DOHH2 (cell line): Measurements from ENCODE around the gene PCDHB1.
"Not testable (repeated sequence)": the region's sequence is repeated elsewhere in the genome, so short reads cannot be mapped to it uniquely, and the experiment has no call there.

Experiments
- H3F3A ChIP-seq: fragments of 200-600 bp; sonication (generic), shearing (Covaris generic); 2 replicates; pipeline ENCODE4 v1.6.0; 2016; ENCODE audit warnings: antibody characterized with exemption, mild to moderate bottlenecking; ENCODE audit not compliant: control insufficient read depth, insufficient read depth
- H3K27ac ChIP-seq: fragments of 200-600 bp; sonication (generic); 2 replicates; pipeline ENCODE4 v1.5.1; 2014; ENCODE audit warnings: low read depth, mild to moderate bottlenecking, low read length, moderate library complexity
- H3K27me3 ChIP-seq: fragments of 200-600 bp; sonication (generic); 2 replicates; pipeline ENCODE4 v1.6.1; 2014; ENCODE audit warnings: mild to moderate bottlenecking, low read length, mixed read lengths; ENCODE audit not compliant: control insufficient read depth
- H3K36me3 ChIP-seq: fragments of 200-600 bp; sonication (generic); 2 replicates; pipeline ENCODE4 v1.6.1; 2014; ENCODE audit warnings: mild to moderate bottlenecking, low read length, moderate library complexity, mixed read lengths; ENCODE audit not compliant: control insufficient read depth
- H3K4me1 ChIP-seq: fragments of 200-600 bp; sonication (generic); 2 replicates; pipeline ENCODE4 v1.6.1; 2014; ENCODE audit warnings: mild to moderate bottlenecking, low read length, mixed read lengths; ENCODE audit not compliant: control insufficient read depth
- H3K4me2 ChIP-seq: fragments of 200-600 bp; sonication (generic); 2 replicates; pipeline ENCODE4 v1.6.0; 2014; ENCODE audit warnings: mild to moderate bottlenecking, low read length, moderate library complexity
- H3K4me3 ChIP-seq: fragments of 200-600 bp; sonication (generic); 2 replicates; pipeline ENCODE4 v1.5.1; 2014; ENCODE audit warnings: mild to moderate bottlenecking, low read length, mixed read lengths
- H3K79me2 ChIP-seq: fragments of 200-600 bp; sonication (generic); 2 replicates; pipeline ENCODE4 v1.6.1; 2014; ENCODE audit warnings: mild to moderate bottlenecking, low read length, mixed read lengths; ENCODE audit not compliant: control insufficient read depth
- H3K9me2 ChIP-seq: fragments of 200-600 bp; sonication (generic); replicated peaks from 2 replicates; pipeline ENCODE4 v1.6.1; 2014; ENCODE audit warnings: mild to moderate bottlenecking, low read length, mixed read lengths; ENCODE audit not compliant: control insufficient read depth
- H3K9me3 ChIP-seq: fragments of 200-600 bp; sonication (generic); 2 replicates; pipeline ENCODE4 v1.6.1; 2014; ENCODE audit warnings: antibody characterized with exemption, low read length, mixed read lengths; ENCODE audit not compliant: control insufficient read depth, insufficient read depth
- H4K20me1 ChIP-seq: fragments of 200-600 bp; sonication (generic); 2 replicates; pipeline ENCODE4 v1.6.0; 2014; ENCODE audit warnings: low read depth, mild to moderate bottlenecking, antibody characterized with exemption, low read length, moderate library complexity; ENCODE audit not compliant: control insufficient read depth, insufficient read depth
- CTCF ChIP-seq: fragments of 200-600 bp; sonication (generic); IDR thresholded peaks from one replicate; pipeline ENCODE4 v1.5.1; 2014; ENCODE audit warnings: antibody characterized with exemption, mild to moderate bottlenecking, low read depth, low read length; ENCODE audit not compliant: poor library complexity, severe bottlenecking
- EZH2phosphoT487 ChIP-seq: fragments of 200-600 bp; sonication (generic); IDR thresholded peaks from 2 replicates; pipeline ENCODE4 v1.6.1; 2017; ENCODE audit warnings: borderline replicate concordance, mild to moderate bottlenecking, antibody characterized with exemption, low read length, moderate library complexity, mixed read lengths

Gene PCDHB1

DNA sequence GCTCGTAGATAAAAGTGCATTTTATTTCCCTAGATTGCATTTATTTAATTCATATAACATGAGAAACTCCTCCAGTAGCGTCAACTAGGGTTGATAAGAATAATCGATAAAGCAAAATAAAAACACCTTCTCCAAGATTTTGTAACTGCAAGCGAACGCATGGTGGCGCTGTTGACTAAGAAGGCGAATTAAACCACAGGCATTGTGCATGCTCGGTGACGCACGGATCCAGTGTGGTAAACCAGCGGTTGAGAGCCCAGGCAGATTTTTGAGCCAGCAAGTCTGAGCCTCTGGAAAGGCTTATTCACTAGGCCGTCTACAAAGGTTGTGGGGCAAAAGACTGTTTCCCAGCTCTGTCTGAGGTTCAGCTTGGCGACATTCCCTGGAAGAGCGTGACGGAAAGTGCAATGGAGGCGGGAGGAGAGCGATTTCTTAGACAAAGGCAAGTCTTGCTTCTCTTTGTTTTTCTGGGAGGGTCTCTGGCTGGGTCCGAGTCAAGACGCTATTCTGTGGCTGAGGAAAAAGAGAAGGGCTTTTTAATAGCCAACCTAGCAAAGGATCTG is 49.1 kb downstream of the PCDHB1 start, which contains the start of gene PCDHB3:
PCDHB3 (plus strand) TSS at position 231 of the 563 bp plus-strand sequence; CDS start at position 408, 177 bp downstream.
- Histone ChIP-seq H3K27ac (no peak within 1 kb of the TSS), H3K4me2 (no peak within 1 kb of the TSS), H3K9me2 (no peaks in the 10 kb centered on the region), H3K27me3 (no peaks in the 10 kb centered on the region), H3F3A (no peaks in the 10 kb centered on the region), H3K4me3 (no peak within 1 kb of the TSS), H3K36me3 (no peaks in the 10 kb centered on the region), H4K20me1 (no peaks in the 10 kb centered on the region), H3K79me2 (no peaks in the 10 kb centered on the region), H3K4me1 (no peaks in the 10 kb centered on the region), H3K9me3 (no peaks in the 10 kb centered on the region)
- TF ChIP-seq EZH2phosphoT487, result no peak
- TF ChIP-seq CTCF, result peak; percentile 80

DNA sequence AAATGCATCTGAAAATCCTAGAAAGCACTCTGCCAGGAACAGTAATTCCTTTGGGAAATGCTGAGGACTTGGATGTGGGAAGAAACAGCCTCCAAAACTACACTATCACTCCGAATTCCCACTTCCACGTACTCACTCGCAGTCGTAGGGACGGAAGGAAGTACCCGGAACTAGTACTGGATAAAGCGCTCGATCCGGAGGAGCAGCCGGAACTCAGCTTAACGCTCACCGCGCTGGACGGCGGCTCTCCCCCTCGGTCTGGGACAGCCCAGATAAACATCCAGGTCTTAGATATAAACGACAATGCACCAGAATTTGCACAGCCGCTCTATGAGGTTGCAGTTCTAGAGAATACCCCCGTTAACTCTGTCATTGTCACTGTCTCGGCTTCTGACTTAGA is 49.9 kb downstream of the PCDHB1 start:
- no peaks in the 10 kb centered on the region for H3K36me3 ChIP-seq
- no peaks in the 10 kb centered on the region for H3F3A ChIP-seq
- H3K4me3 ChIP-seq, result no peak overlapping the region
- H3K79me2 ChIP-seq, result no peaks in the 10 kb centered on the region
- no peak overlapping the region for H3K27ac ChIP-seq
- no peaks in the 10 kb centered on the region for H3K9me3 ChIP-seq
- no peaks in the 10 kb centered on the region for H3K4me1 ChIP-seq
- no peaks in the 10 kb centered on the region for H4K20me1 ChIP-seq
- TF ChIP-seq EZH2phosphoT487, result no peak
- TF ChIP-seq CTCF, result no peak
- H3K9me2 ChIP-seq, result no peaks in the 10 kb centered on the region
- H3K4me2 ChIP-seq, result no peak overlapping the region
- H3K27me3 ChIP-seq, result no peaks in the 10 kb centered on the region

GRCh38 chr5:141102070-141102469 is 50.9 kb downstream of the PCDHB1 start:
- not testable (repeated sequence) for H3K9me3 ChIP-seq, H3K4me3 ChIP-seq, H4K20me1 ChIP-seq, H3K4me2 ChIP-seq, H3K36me3 ChIP-seq, H3K4me1 ChIP-seq, H3K9me2 ChIP-seq, H3F3A ChIP-seq, H3K79me2 ChIP-seq, H3K27me3 ChIP-seq, H3K27ac ChIP-seq

DNA sequence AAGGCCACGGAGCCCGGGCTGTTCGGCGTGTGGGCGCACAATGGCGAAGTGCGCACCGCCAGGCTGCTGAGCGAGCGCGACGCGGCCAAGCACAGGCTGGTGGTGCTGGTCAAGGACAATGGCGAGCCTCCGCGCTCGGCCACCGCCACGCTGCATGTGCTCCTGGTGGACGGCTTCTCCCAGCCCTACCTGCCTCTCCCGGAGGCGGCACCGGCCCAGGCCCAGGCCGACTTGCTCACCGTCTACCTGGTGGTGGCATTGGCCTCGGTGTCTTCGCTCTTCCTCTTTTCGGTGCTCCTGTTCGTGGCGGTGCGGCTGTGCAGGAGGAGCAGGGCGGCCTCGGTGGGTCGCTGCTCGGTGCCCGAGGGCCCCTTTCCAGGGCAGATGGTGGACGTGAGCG is 51.3 kb downstream of the PCDHB1 start:
- not testable (repeated sequence) for H3K4me1 ChIP-seq, H4K20me1 ChIP-seq, H3F3A ChIP-seq, H3K9me2 ChIP-seq, H3K27me3 ChIP-seq, H3K4me3 ChIP-seq, H3K27ac ChIP-seq, H3K36me3 ChIP-seq, H3K9me3 ChIP-seq, H3K79me2 ChIP-seq, H3K4me2 ChIP-seq
